Measurements from ENCODE around the gene CISTR.
"Not testable (repeated sequence)": the region's sequence is repeated elsewhere in the genome, so short reads cannot be mapped to it uniquely, and the experiment has no call there.

The CISTR gene

DNA sequence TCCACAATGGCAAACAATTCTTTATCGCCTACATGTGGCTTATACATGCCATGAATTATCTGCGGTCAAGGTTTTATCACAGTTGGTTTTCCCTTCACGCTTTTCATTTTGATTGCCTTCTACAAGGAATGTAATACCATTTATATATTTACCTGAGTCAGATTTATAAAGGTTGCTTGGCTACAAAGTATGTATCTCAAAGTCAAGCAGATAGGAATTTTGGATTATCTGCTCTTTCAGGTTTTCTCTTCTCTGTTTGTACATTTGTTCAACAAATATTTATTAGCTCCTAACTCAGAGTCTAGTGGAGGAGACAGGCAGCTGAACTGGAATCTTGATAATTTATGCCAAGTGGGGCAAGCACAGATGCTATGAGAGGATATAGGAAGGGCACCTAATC lies 28.5 kb upstream of the CISTR start:
- TF ChIP-seq KLF10 (tag by site-specific recombination; IDR thresholded peaks at IDR 0.05) (no peak), ZNF621 (tag by site-specific recombination; IDR thresholded peaks at IDR 0.05) (no peak), ZNF341 (tag by site-specific recombination; IDR thresholded peaks at IDR 0.05; ENCODE audit: low read depth) (no peak), FEZF1 (tag by site-specific recombination; IDR thresholded peaks at IDR 0.05) (no peak), ZNF302 (tag by site-specific recombination; IDR thresholded peaks at IDR 0.05; ENCODE audit: low read depth) (no peak), SP7 (tag by site-specific recombination; IDR thresholded peaks at IDR 0.05) (no peak), HOXD13 (CRISPR knock-in tag; IDR thresholded peaks at IDR 0.05; ENCODE audit: borderline replicate concordance) (no peak), HIC1 (tag by site-specific recombination; IDR thresholded peaks at IDR 0.05) (no peak), ZBTB48 (tag by site-specific recombination; IDR thresholded peaks at IDR 0.05) (no peak), ZFP37 (tag by site-specific recombination; IDR thresholded peaks at IDR 0.05) (no peak), GLI2 (tag by site-specific recombination; IDR thresholded peaks at IDR 0.05; ENCODE audit: borderline replicate concordance, low read depth) (no peak), ZNF776 (tag by site-specific recombination; IDR thresholded peaks at IDR 0.05; ENCODE audit: borderline replicate concordance) (no peak)
- TF ChIP-seq, protein P1, sequence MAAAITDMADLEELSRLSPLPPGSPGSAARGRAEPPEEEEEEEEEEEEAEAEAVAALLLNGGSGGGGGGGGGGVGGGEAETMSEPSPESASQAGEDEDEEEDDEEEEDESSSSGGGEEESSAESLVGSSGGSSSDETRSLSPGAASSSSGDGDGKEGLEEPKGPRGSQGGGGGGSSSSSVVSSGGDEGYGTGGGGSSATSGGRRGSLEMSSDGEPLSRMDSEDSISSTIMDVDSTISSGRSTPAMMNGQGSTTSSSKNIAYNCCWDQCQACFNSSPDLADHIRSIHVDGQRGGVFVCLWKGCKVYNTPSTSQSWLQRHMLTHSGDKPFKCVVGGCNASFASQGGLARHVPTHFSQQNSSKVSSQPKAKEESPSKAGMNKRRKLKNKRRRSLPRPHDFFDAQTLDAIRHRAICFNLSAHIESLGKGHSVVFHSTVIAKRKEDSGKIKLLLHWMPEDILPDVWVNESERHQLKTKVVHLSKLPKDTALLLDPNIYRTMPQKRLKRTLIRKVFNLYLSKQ (tag by site-specific recombination; IDR thresholded peaks at IDR 0.05; ENCODE audit: borderline replicate concordance): no peak
- Histone ChIP-seq H3K4me3 (ENCODE audit: low read depth, low read length) (no peak overlapping the region), H3K27ac (ENCODE audit: extremely low read depth, low read depth, low read length) (no peak overlapping the region), H3K9me3 (ENCODE audit: control insufficient read depth, insufficient read depth, low read depth, low read length) (no peaks in the 10 kb centered on the region), H3K36me3 (ENCODE audit: control insufficient read depth in 2 of 2, insufficient read depth in 1 of 2, low read length in 2 of 2) (no peaks in the 10 kb centered on the region), H3K4me1 (ENCODE audit: control insufficient read depth, insufficient read depth, low read length) (peaks cover 9% of the 10 kb centered on the region; the same call in 1 of the 2 replicates)
- POLR2A ChIA-PET: no interaction called here
- CTCF ChIA-PET: interaction anchor here (0.5 to 2.4 kb wide), 6 partner anchors 11 to 445 kb away, joined by 3 to 8 read pairs (median 5); no protein-coding TSS in a partner anchor

DNA sequence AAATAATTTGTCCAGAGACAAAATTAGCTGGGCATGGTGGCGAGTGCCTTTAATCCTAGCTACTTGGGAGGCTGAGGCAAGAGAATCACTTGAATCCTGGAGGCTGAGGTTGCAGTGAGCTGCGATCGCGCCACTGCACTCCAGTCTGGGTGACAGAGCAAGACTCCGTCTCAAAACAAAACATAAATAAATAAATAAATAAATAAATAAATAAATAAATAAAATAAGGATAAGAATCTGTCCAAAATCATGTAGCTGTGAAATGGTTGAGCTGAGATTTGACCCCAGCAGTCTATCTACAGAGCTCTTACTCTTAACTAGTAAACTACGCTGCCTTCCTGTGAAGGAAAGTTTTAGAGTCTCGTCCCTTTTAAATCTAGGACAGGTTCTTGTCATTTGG lies 27.9 kb upstream of the CISTR start:
- H3K27ac ChIP-seq (ENCODE audit: extremely low read depth, low read depth, low read length); POLR2A ChIA-PET; H3K4me3 ChIP-seq (ENCODE audit: low read depth, low read length); H3K36me3 ChIP-seq (ENCODE audit: control insufficient read depth in 2 of 2, insufficient read depth in 1 of 2, low read length in 2 of 2); H3K9me3 ChIP-seq (ENCODE audit: control insufficient read depth, insufficient read depth, low read depth, low read length); H3K4me1 ChIP-seq (ENCODE audit: control insufficient read depth, insufficient read depth, low read length): not testable (repeated sequence)
- CTCF ChIA-PET: interaction anchor here (0.5 to 2.4 kb wide), 9 partner anchors 11 to 445 kb away, joined by 3 to 8 read pairs (median 3); no protein-coding TSS in a partner anchor
- TF ChIP-seq ZNF394 (tag by site-specific recombination; IDR thresholded peaks at IDR 0.05; ENCODE audit: borderline replicate concordance): peak; percentile 95
- TF ChIP-seq ZNF580 (tag by site-specific recombination; IDR thresholded peaks at IDR 0.05): peak; percentile 77
- peak; percentile 76 for TF ChIP-seq ZNF623 (tag by site-specific recombination; IDR thresholded peaks at IDR 0.05)
- peak; percentile 57; the same call in 1 of the 2 replicates for TF ChIP-seq ZBTB21 (tag by site-specific recombination; IDR thresholded peaks at IDR 0.05)
- TF ChIP-seq ZNF266 (tag by site-specific recombination; IDR thresholded peaks at IDR 0.05; ENCODE audit: low read depth): peak; percentile 88
- TF ChIP-seq ZNF121 (tag by site-specific recombination; IDR thresholded peaks at IDR 0.05): 0 out of 2 replicates have a peak, but pooled peaks have one; percentile 25
- peak; percentile 23; the same call in 1 of the 2 replicates for TF ChIP-seq ZNF341 (tag by site-specific recombination; IDR thresholded peaks at IDR 0.05; ENCODE audit: low read depth)
- TF ChIP-seq ZNF426 (tag by site-specific recombination; IDR thresholded peaks at IDR 0.05): peak; percentile 94
- TF ChIP-seq SP3 (tag by site-specific recombination; IDR thresholded peaks at IDR 0.05): peak; percentile 30; the same call in 1 of the 2 replicates
- TF ChIP-seq ZNF654 (tag by site-specific recombination; IDR thresholded peaks at IDR 0.05; ENCODE audit: low read depth): peak; percentile 37
- TF ChIP-seq ZNF501 (tag by site-specific recombination; IDR thresholded peaks at IDR 0.05): peak; percentile 48; the same call in 1 of the 2 replicates
- TF ChIP-seq ZNF791 (tag by site-specific recombination; IDR thresholded peaks at IDR 0.05): peak; percentile 85; the same call in 1 of the 2 replicates
- peak; percentile 63 for TF ChIP-seq ZXDB (tag by site-specific recombination; IDR thresholded peaks at IDR 0.05)
- TF ChIP-seq ZNF354C (tag by site-specific recombination; IDR thresholded peaks at IDR 0.05; ENCODE audit: borderline replicate concordance, low read depth): peak; percentile 83; the same call in 1 of the 2 replicates
- TF ChIP-seq, protein P2, sequence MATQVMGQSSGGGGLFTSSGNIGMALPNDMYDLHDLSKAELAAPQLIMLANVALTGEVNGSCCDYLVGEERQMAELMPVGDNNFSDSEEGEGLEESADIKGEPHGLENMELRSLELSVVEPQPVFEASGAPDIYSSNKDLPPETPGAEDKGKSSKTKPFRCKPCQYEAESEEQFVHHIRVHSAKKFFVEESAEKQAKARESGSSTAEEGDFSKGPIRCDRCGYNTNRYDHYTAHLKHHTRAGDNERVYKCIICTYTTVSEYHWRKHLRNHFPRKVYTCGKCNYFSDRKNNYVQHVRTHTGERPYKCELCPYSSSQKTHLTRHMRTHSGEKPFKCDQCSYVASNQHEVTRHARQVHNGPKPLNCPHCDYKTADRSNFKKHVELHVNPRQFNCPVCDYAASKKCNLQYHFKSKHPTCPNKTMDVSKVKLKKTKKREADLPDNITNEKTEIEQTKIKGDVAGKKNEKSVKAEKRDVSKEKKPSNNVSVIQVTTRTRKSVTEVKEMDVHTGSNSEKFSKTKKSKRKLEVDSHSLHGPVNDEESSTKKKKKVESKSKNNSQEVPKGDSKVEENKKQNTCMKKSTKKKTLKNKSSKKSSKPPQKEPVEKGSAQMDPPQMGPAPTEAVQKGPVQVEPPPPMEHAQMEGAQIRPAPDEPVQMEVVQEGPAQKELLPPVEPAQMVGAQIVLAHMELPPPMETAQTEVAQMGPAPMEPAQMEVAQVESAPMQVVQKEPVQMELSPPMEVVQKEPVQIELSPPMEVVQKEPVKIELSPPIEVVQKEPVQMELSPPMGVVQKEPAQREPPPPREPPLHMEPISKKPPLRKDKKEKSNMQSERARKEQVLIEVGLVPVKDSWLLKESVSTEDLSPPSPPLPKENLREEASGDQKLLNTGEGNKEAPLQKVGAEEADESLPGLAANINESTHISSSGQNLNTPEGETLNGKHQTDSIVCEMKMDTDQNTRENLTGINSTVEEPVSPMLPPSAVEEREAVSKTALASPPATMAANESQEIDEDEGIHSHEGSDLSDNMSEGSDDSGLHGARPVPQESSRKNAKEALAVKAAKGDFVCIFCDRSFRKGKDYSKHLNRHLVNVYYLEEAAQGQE (tag by site-specific recombination; IDR thresholded peaks at IDR 0.05): peak; percentile 77; the same call in 1 of the 2 replicates
- peak; percentile 60; the same call in 1 of the 2 replicates for TF ChIP-seq GLI2 (tag by site-specific recombination; IDR thresholded peaks at IDR 0.05; ENCODE audit: borderline replicate concordance, low read depth)

Data from HEK293 (cell line).